Gastrocnemius medialis (tissue), 4 donors: ENCODE results near the gene PACSIN1. TPM values are rescaled to one million over a fixed set of nuclear protein-coding genes. Genes with fewer than 3 reads are reported as not detected.

Experiments
- ATAC-seq, 2 donors: fragments of 150-250 bp; one replicate each; pipeline ENCODE4 v1.9.1; 2016
- DNase-seq, 2 donors: peaks; one replicate each; pipeline ENCODE4 v3.0.0-alpha.2; 2019
- H3K27ac ChIP-seq, 4 donors: fragments of 200-600 bp; sonication (generic); 1 replicate in 1 of 4; 2 replicates in 3 of 4; pipeline ENCODE4 v1.5.1; 2016 to 2018; ENCODE audit warnings: mild to moderate bottlenecking in 2 of 4, moderate library complexity in 1 of 4
- H3K27me3 ChIP-seq, 3 donors: fragments of 200-600 bp; sonication (generic) in 2 of 3; 1 replicate in 1 of 3; 2 replicates in 2 of 3; pipeline versions ENCODE4 v1.5.1 to v1.6.0; 2016 to 2019; ENCODE audit warnings: mild to moderate bottlenecking in 1 of 3, moderate library complexity in 1 of 3
- H3K36me3 ChIP-seq, 2 donors: fragments of 200-600 bp; sonication (generic) in 1 of 2; one replicate each; pipeline ENCODE4 v1.5.1; 2017 to 2018
- H3K4me1 ChIP-seq, 2 donors: fragments of 200-600 bp; sonication (generic) in 1 of 2; one replicate each; pipeline ENCODE4 v1.5.1; 2016 to 2017; ENCODE audit warnings: mild to moderate bottlenecking in 2 of 2
- H3K4me3 ChIP-seq, 4 donors: fragments of 200-600 bp; sonication (generic) in 3 of 4; 1 replicate in 1 of 4; 2 replicates in 3 of 4; pipeline ENCODE4 v1.5.1; 2016 to 2019; ENCODE audit warnings: mild to moderate bottlenecking in 2 of 4
- H3K9me3 ChIP-seq, 3 donors: fragments of 200-600 bp; sonication (generic) in 2 of 3; 1 replicate in 1 of 3; 2 replicates in 2 of 3; pipeline ENCODE4 v1.5.1; 2016 to 2019
- POLR2A ChIP-seq, 2 donors: fragments of 450-650 bp; IDR thresholded peaks; one replicate each; pipeline ENCODE4 v1.6.1; 2017; ENCODE audit warnings: antibody characterized with exemption in 2 of 2, mild to moderate bottlenecking in 2 of 2, moderate library complexity in 2 of 2
- in situ Hi-C, 4 donors: fragments of 200-750 bp; cut with MboI; loops; one replicate each; pipeline versions ENCODE4 v1.15.0 to v1.8.0; 2017; ENCODE audit warnings: low sequenced_read_pairs in 4 of 4
- intact Hi-C: fragments of 100-400 bp; cut with DNase I; formaldehyde crosslinking; loops from one replicate; pipeline ENCODE4 v1.15.1; 2023; ENCODE audit warnings: low total_unique reads
- total RNA-seq, 4 donors: library from RNA; depleted of rRNA; stranded (reverse); fragments of >200 nt; gene quantifications; one replicate each; pipeline versions ENCODE4 v1.1.0 to v1.2.3, GENCODE V29; 2016
- TF ChIP-seq, protein P1 (sequence below), 5 experiments: fragments of 450-650 bp in 3 of 5; fragments of 200-600 bp in 2 of 5; sonication (generic) in 2 of 5; IDR thresholded peaks in 4 of 5; conservative IDR thresholded peaks in 1 of 5; 1 replicate in 4 of 5; 2 replicates in 1 of 5; pipeline ENCODE4 v1.5.1; 2016 to 2019; ENCODE audit warnings: antibody characterized with exemption in 5 of 5, mild to moderate bottlenecking in 3 of 5, moderate library complexity in 3 of 5

The PACSIN1 gene
- total RNA-seq, 4 donors from 2014 or later, result not detected

DNA sequence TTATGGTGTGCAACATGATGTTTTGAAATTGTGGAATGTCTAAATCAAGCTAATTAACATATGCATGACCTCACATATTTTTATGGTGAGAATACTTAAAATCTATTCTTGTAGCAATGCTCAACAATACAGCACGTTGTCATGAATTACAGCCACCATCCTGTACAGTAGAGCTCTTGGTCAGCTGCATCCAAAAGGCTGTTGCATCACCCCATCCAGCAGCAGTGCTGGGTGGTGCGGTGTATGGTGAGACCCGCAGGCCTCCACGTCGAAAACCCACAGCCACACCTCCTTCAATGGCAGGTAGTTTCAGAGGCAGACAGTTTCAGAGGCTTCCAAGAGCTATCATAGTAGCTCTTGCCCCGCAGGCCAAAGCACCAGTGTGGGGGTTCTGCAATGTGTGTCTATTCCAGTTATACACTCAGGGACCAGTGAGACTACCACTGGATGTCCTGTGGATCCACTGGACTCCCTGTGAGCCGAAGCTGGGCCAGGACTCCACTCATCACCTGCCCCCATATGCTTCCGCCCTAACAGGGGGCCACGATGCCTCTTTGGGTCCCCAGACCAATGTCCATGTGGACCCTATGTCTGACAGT is 23.4 kb downstream of the PACSIN1 start:
- in situ Hi-C loops (no loop called here), intact Hi-C loops (no loop called here)
- Histone ChIP-seq H3K27me3 (no peaks in the 10 kb centered on the region), H3K36me3 (no peaks in the 10 kb centered on the region), H3K9me3 (no peaks in the 10 kb centered on the region), H3K27ac (no peak overlapping the region), H3K4me3 (no peak overlapping the region), H3K4me1 (peaks cover 0 to 6% of the 10 kb centered on the region in 2 donors)
- ATAC-seq (no peak), DNase-seq (no peak)
- TF ChIP-seq, protein P1, sequence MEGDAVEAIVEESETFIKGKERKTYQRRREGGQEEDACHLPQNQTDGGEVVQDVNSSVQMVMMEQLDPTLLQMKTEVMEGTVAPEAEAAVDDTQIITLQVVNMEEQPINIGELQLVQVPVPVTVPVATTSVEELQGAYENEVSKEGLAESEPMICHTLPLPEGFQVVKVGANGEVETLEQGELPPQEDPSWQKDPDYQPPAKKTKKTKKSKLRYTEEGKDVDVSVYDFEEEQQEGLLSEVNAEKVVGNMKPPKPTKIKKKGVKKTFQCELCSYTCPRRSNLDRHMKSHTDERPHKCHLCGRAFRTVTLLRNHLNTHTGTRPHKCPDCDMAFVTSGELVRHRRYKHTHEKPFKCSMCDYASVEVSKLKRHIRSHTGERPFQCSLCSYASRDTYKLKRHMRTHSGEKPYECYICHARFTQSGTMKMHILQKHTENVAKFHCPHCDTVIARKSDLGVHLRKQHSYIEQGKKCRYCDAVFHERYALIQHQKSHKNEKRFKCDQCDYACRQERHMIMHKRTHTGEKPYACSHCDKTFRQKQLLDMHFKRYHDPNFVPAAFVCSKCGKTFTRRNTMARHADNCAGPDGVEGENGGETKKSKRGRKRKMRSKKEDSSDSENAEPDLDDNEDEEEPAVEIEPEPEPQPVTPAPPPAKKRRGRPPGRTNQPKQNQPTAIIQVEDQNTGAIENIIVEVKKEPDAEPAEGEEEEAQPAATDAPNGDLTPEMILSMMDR (IDR thresholded peaks at IDR 0.05 in 4 of 5, conservative IDR thresholded peaks at IDR 0.05 in 1 of 5), result no peak
- TF ChIP-seq POLR2A (IDR thresholded peaks at IDR 0.05), result no peak

DNA sequence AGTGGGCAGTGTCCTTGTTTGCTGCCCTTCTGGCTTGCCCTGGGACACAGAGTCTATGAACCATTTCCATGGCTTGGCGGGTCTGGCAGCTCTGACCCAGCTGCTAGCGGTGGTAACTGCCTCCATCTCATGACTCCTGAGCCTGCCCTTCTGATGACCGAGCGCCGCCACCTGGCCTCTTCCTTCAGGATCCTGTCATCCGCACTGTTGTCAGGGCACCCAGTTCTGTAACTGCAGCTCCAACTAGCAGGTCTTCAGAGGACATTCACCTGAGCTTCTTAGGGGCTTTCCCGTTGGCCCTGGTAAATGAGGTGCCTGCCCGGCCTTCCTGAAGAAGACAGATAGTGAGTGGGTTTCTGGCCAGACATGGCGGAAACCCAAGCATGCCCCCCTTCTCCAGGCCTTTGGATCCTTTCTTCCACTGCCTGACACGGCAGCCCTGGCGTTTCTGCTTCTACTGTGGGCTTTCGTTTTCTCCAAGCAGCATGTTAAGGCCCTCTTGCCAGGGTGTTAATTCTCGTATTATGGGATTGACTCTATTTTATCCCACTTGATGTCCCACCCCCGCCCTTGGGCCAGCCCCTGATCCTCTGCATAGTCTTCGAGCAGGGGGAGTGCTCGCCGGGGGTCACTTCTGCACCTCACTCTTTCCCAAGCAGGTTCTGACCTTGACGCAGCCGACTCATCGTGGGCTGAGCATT is 24.7 kb downstream of the PACSIN1 start:
- H3K4me3 ChIP-seq, result peak overlapping the region in 3 of 4 donors; percentile 21 to 36 (median 27)
- in situ Hi-C loops (no loop called here), intact Hi-C loops (no loop called here)
- H3K27ac ChIP-seq, result peak overlapping the region; percentile 33 to 78 (median 54)
- ATAC-seq (peak; percentile 78 to 93), DNase-seq (peak; percentile 24 to 87)
- H3K4me1 ChIP-seq, result peaks cover 0 to 6% of the 10 kb centered on the region in 2 donors
- no peaks in the 10 kb centered on the region for H3K36me3 ChIP-seq
- TF ChIP-seq, protein P1 (IDR thresholded peaks at IDR 0.05 in 4 of 5, conservative IDR thresholded peaks at IDR 0.05 in 1 of 5), result no peak
- no peak for TF ChIP-seq POLR2A (IDR thresholded peaks at IDR 0.05)
- no peaks in the 10 kb centered on the region for H3K27me3 ChIP-seq
- no peaks in the 10 kb centered on the region for H3K9me3 ChIP-seq

- TF ChIP-seq, protein P1 (IDR thresholded peaks at IDR 0.05 in 4 of 5, conservative IDR thresholded peaks at IDR 0.05 in 1 of 5), result no peak
- TF ChIP-seq POLR2A (IDR thresholded peaks at IDR 0.05), result no peak
- ATAC-seq (peak; percentile 72 to 81), DNase-seq (peak in 1 of 2 donors; percentile 33)
- peaks cover 0 to 6% of the 10 kb centered on the region in 2 donors for H3K4me1 ChIP-seq
- intact Hi-C loops, result no loop called here
- peak overlapping the region in 3 of 4 donors; percentile 53 to 78 (median 56) for H3K27ac ChIP-seq
- H3K36me3 ChIP-seq, result no peaks in the 10 kb centered on the region
- H3K4me3 ChIP-seq, result peak overlapping the region in 2 of 4 donors; percentile 21 to 36
- no peaks in the 10 kb centered on the region for H3K27me3 ChIP-seq
- no peaks in the 10 kb centered on the region for H3K9me3 ChIP-seq
- in situ Hi-C loops, result no loop called here
These were observed 25.2 kb downstream of the PACSIN1 start for GRCh38 chr6:34491091-34491430.

GRCh38 chr6:34493344-34493743 is 27.5 kb downstream of the PACSIN1 start:
- DNase-seq (no peak), ATAC-seq (no peak)
- intact Hi-C loops (no loop called here), in situ Hi-C loops (no loop called here)
- Histone ChIP-seq H3K9me3 (no peaks in the 10 kb centered on the region), H3K4me3 (no peak overlapping the region), H3K36me3 (no peaks in the 10 kb centered on the region), H3K27me3 (no peaks in the 10 kb centered on the region), H3K4me1 (peaks cover 0 to 6% of the 10 kb centered on the region in 2 donors), H3K27ac (no peak overlapping the region)
- no peak for TF ChIP-seq POLR2A (IDR thresholded peaks at IDR 0.05)
- TF ChIP-seq, protein P1 (IDR thresholded peaks at IDR 0.05 in 4 of 5, conservative IDR thresholded peaks at IDR 0.05 in 1 of 5), result no peak
